Chondrocyte (in vitro differentiated cells): ENCODE measurements around the gene PAX5. TPM values are rescaled to one million over a fixed set of nuclear protein-coding genes. Genes with fewer than 3 reads are reported as not detected.

Experiments used
- DNase-seq: peaks from one replicate; pipeline ENCODE4 v3.0.0; 2021; ENCODE audit warnings: mixed read lengths, low spot score
- H3K27ac Mint-ChIP-seq: one replicate; pipeline ENCODE4 v1.8.0; 2021; ENCODE audit warnings: mild to moderate bottlenecking, moderate library complexity, mixed read lengths; ENCODE audit not compliant: unreplicated experiment
- H3K27me3 Mint-ChIP-seq: 2 replicates; pipeline ENCODE4 v1.8.0; 2021; ENCODE audit warnings: low read depth, mixed read lengths
- H3K36me3 Mint-ChIP-seq: 2 replicates; pipeline ENCODE4 v1.8.0; 2021; ENCODE audit warnings: low read depth, mixed read lengths
- H3K4me1 Mint-ChIP-seq: 2 replicates; pipeline ENCODE4 v1.8.0; 2021; ENCODE audit warnings: low read depth, mild to moderate bottlenecking, mixed read lengths
- H3K4me3 Mint-ChIP-seq: one replicate; pipeline ENCODE4 v1.8.0; 2021; ENCODE audit warnings: mild to moderate bottlenecking, moderate library complexity, mixed read lengths; ENCODE audit not compliant: unreplicated experiment
- H3K9me3 Mint-ChIP-seq: 2 replicates; pipeline ENCODE4 v1.8.0; 2021; ENCODE audit warnings: low read depth, mixed read lengths
- total RNA-seq: library from RNA; stranded (reverse); gene quantifications from 3 replicates; pipeline ENCODE4 v1.2.1, GENCODE V29; 2021
- TF ChIP-seq, protein P1 (sequence below): fragments of 200-600 bp; sonication (generic); IDR thresholded peaks from 2 replicates; pipeline ENCODE4 v1.5.0; 2021; ENCODE audit warnings: antibody characterized with exemption, mild to moderate bottlenecking, moderate library complexity

Gene PAX5
- total RNA-seq, 1 donor from 2014 or later = not detected

DNA sequence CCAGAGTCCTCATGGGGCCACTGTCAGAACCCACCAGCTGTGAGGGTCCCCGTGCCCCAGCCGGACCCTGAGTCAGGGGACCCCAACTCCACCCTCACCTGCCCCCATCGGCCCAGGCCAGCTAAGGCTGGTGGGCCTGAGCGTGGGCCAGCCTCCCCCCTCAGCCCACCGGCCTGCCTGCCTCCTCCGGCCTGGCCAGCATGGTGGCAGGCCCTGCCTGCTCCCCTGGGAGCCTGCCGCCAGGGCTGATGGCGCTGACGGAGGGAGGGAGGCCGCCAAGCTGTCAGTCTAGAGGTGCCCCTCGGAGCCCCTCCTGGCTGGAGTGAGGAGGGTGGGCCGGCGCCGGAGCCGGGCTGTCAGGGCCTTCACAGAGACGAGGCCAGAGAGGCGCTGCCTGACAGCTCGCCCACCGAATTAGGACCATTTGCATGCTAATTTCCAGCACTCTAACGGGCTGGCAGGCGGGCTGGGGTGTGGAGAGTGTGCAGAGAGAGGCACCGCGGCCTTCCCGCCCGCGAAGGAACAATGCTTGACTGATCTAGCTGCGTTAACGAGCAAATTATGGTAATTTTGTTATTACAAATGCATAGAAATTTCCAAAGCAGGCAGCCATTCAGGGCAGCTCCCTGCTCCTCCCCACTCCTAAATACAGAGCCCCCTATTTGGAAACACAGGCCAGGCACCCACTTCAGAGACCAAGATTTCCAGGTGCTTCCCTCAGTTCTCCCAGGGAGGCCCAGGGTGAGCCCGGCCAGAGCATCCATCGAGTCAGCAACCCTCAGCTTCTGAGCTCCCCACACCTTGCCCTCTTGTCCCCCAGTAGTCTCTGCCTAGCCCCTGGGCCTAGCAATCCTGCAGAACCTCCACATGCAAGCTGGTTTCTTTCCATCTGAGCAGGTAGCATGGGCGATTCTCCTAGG is 169.3 kb downstream of the PAX5 start:
- H3K27me3 Mint-ChIP-seq = peaks cover 47% of the 10 kb centered on the region
- no peak overlapping the region for H3K27ac Mint-ChIP-seq
- no peaks in the 10 kb centered on the region for H3K36me3 Mint-ChIP-seq
- TF ChIP-seq, protein P1, sequence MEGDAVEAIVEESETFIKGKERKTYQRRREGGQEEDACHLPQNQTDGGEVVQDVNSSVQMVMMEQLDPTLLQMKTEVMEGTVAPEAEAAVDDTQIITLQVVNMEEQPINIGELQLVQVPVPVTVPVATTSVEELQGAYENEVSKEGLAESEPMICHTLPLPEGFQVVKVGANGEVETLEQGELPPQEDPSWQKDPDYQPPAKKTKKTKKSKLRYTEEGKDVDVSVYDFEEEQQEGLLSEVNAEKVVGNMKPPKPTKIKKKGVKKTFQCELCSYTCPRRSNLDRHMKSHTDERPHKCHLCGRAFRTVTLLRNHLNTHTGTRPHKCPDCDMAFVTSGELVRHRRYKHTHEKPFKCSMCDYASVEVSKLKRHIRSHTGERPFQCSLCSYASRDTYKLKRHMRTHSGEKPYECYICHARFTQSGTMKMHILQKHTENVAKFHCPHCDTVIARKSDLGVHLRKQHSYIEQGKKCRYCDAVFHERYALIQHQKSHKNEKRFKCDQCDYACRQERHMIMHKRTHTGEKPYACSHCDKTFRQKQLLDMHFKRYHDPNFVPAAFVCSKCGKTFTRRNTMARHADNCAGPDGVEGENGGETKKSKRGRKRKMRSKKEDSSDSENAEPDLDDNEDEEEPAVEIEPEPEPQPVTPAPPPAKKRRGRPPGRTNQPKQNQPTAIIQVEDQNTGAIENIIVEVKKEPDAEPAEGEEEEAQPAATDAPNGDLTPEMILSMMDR = no peak
- H3K4me1 Mint-ChIP-seq = no peaks in the 10 kb centered on the region
- no peak for DNase-seq
- no peaks in the 10 kb centered on the region for H3K9me3 Mint-ChIP-seq
- no peak overlapping the region for H3K4me3 Mint-ChIP-seq

DNA sequence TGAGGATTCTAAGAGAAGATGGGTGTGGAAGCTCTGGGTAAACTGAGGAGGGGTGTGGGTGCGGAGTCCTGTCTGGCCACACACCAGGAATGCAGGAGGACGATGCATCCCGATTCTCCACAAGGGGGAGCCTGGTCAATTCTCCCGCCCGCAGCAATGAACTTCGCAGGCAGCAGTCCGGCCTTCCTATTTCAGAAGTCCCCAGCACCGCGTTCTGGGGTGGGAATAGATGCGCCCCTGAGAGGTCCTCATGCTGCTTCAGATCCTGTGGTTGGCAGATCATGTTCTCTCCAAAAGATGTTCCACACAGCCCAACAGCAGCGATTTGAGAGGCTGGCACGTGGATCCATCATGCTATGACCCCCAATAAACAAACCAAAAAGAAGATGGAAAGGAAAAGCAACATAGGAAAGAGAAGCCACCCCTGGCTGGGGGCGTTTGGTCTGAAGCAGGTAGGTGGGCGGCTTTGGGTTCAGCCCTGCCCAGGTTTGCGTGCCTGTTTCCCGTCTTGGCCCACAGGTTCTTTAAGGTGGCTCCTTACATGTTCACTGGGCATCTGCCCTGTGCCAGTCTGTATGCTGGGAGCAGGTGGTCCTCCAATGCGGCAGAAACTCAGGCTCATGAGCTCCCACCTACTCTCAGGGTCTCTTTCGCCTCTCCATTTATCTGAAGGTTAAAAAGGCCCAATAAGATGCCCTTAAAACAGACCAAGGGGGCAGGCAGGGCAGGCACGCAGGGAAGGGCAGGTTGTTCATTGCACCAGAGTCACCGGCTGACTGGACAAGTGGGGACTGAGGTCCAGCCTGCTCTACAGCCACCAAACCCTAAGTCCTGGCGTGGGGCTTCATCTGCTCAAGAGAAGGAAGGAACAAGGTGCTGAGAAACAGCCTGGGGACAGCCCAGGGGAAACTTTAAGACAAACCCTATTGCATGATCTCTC is 171.6 kb downstream of the PAX5 start:
- Mint-ChIP-seq H3K27ac (no peak overlapping the region), H3K27me3 (peaks cover 42% of the 10 kb centered on the region), H3K9me3 (no peaks in the 10 kb centered on the region), H3K4me1 (no peaks in the 10 kb centered on the region), H3K4me3 (no peak overlapping the region), H3K36me3 (no peaks in the 10 kb centered on the region)
- DNase-seq = peak; percentile 57
- TF ChIP-seq, protein P1 = peak; percentile 84

DNA sequence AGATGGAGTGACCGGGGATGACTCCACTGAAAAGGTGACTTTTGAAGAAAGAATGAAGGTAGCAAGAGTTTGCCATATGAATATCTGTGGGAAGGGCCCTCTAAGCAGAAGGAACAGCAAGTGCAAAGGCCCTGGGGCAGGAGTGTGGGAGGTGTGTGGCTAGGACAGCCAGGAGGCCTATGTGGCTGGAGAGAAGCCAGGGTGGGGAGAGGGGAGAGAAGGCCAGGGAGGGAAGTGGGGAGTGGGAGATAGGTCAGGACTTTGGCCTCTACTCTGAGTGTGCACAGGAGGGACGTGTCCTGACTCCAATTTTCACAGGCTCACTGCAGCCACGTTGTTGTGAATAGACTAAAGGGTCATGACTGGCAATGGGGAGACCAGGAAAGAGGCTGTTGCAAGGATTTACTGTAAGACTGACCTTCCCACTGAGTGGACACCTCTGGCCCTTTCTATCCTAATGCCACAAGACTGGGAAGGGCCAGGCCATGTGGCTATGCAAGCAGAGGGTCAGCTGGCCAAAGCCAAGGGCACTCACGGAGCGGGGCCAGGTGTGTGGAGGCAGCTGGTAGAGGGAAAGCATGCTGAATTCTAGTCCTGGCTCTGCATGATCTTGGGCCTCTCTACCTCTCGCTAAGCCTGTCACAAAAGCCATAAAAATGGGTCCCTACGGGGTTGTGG is 172.4 kb downstream of the PAX5 start:
- no peak overlapping the region for H3K27ac Mint-ChIP-seq
- H3K9me3 Mint-ChIP-seq = no peaks in the 10 kb centered on the region
- no peaks in the 10 kb centered on the region for H3K36me3 Mint-ChIP-seq
- no peaks in the 10 kb centered on the region for H3K4me1 Mint-ChIP-seq
- H3K4me3 Mint-ChIP-seq = no peak overlapping the region
- no peak for DNase-seq
- TF ChIP-seq, protein P1 = no peak
- H3K27me3 Mint-ChIP-seq = peaks cover 39% of the 10 kb centered on the region

DNA sequence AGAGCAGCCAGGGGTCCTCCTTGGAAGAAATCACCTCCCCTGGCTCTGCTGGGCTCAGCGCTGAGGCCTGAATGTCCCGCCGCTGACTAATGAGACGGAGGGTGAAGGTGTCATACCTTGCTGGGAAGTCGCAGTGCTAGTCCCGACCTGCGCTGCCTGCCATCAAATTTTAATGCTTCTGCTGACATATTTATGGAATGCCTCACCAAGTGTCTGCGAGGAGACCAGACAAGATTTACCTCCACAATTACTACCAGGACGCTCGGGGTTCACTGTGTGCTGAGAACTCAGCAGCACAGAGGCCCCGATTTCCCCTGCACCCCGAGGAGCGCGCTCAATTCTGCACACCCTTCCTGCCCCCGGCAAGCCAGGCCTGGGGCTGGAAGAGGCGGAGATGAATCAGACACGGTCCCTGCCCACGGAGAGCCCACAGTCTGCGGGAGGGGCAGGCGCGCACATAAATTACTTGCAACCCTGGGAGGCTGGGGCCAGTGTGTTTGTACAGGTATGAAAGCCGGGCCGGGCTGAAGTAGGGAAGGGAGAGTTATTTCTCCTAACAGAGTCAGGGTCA is 175.2 kb downstream of the PAX5 start:
- TF ChIP-seq, protein P1 = no peak
- peaks cover 53% of the 10 kb centered on the region for H3K27me3 Mint-ChIP-seq
- no peak for DNase-seq
- no peaks in the 10 kb centered on the region for H3K9me3 Mint-ChIP-seq
- no peak overlapping the region for H3K4me3 Mint-ChIP-seq
- H3K4me1 Mint-ChIP-seq = no peaks in the 10 kb centered on the region
- H3K27ac Mint-ChIP-seq = no peak overlapping the region
- H3K36me3 Mint-ChIP-seq = no peaks in the 10 kb centered on the region
